Jurkat, Clone E6-1 (cell line): ENCODE measurements around the gene KRT16. TPM values are rescaled to one million over a fixed set of nuclear protein-coding genes. Genes with fewer than 3 reads are reported as not detected.
"Not testable (repeated sequence)": the region's sequence is repeated elsewhere in the genome, so short reads cannot be mapped to it uniquely, and the experiment has no call there.

Experiments
- DNase-seq: peaks from one replicate; pipeline ENCODE4 v3.0.0-alpha.2; 2011; ENCODE audit warnings: low read depth, low spot score
- H3K4me3 ChIP-seq: 2 replicates; pipeline ENCODE4 v1.5.1; 2011; ENCODE audit warnings: mild to moderate bottlenecking, low read length, control low read depth, moderate library complexity
- polyA plus RNA-seq: library from polyadenylated mRNA; unstranded; fragments of >200 nt; gene quantifications from one replicate; pipeline ENCODE4 v1.2.1, GENCODE V29; 2012; ENCODE audit warnings: missing spikeins; ENCODE audit not compliant: insufficient read length, insufficient read depth

Gene KRT16
- polyA plus RNA-seq, result not detected

GRCh38 chr17:41612376-41613160 is at the start of gene KRT16:
TSS of gene KRT16 (minus strand) at chr17:41612767. CDS start at chr17:41612688, 79 bp downstream.
- H3K4me3 ChIP-seq, DNase-seq: not testable (repeated sequence)

GRCh38 chr17:41660221-41660711 is 47.7 kb upstream of the KRT16 start:
- no peak overlapping the region for H3K4me3 ChIP-seq
- DNase-seq, result no peak

- no peak overlapping the region for H3K4me3 ChIP-seq
- DNase-seq, result no peak
Measured at GRCh38 chr17:41659427-41660212, 47.1 kb upstream of the KRT16 start.

GRCh38 chr17:41658846-41659245 is 46.3 kb upstream of the KRT16 start:
- DNase-seq, result no peak
- no peak overlapping the region for H3K4me3 ChIP-seq

GRCh38 chr17:41657936-41658335 is 45.4 kb upstream of the KRT16 start:
- H3K4me3 ChIP-seq, result no peak overlapping the region
- DNase-seq, result no peak

- no peak for DNase-seq
Measured at GRCh38 chr17:41657176-41657754, 44.7 kb upstream of the KRT16 start.

GRCh38 chr17:41656249-41657023 is 43.9 kb upstream of the KRT16 start:
- H3K4me3 ChIP-seq, result no peak overlapping the region
- no peak for DNase-seq

More at GRCh38 chr17:41657176-41657754, 44.7 kb upstream of the KRT16 start:
- no peak overlapping the region for H3K4me3 ChIP-seq

- H3K4me3 ChIP-seq, result no peak overlapping the region
- DNase-seq, result no peak
Measured at GRCh38 chr17:41655611-41656111, 43.1 kb upstream of the KRT16 start.

GRCh38 chr17:41654678-41655607 is 42.4 kb upstream of the KRT16 start:
- H3K4me3 ChIP-seq, result no peak overlapping the region
- no peak for DNase-seq

- DNase-seq, result no peak
- H3K4me3 ChIP-seq, result no peak overlapping the region
Measured at GRCh38 chr17:41653892-41654677, 41.5 kb upstream of the KRT16 start.

GRCh38 chr17:41653421-41653820 is 40.9 kb upstream of the KRT16 start:
- DNase-seq, result no peak
- H3K4me3 ChIP-seq, result no peak overlapping the region

GRCh38 chr17:41652461-41652970 is 39.9 kb upstream of the KRT16 start:
- no peak overlapping the region for H3K4me3 ChIP-seq
- no peak for DNase-seq

- no peak for DNase-seq
- no peak overlapping the region for H3K4me3 ChIP-seq
Measured at GRCh38 chr17:41651625-41652460, 39.3 kb upstream of the KRT16 start.

GRCh38 chr17:41650794-41651624 is 38.4 kb upstream of the KRT16 start:
- DNase-seq, result no peak

GRCh38 chr17:41649923-41650519 is 37.5 kb upstream of the KRT16 start:
- no peak overlapping the region for H3K4me3 ChIP-seq
- DNase-seq, result no peak

More at GRCh38 chr17:41650794-41651624, 38.4 kb upstream of the KRT16 start:
- no peak overlapping the region for H3K4me3 ChIP-seq
